ENCODE results near the gene SGCA.

Gene SGCA

DNA sequence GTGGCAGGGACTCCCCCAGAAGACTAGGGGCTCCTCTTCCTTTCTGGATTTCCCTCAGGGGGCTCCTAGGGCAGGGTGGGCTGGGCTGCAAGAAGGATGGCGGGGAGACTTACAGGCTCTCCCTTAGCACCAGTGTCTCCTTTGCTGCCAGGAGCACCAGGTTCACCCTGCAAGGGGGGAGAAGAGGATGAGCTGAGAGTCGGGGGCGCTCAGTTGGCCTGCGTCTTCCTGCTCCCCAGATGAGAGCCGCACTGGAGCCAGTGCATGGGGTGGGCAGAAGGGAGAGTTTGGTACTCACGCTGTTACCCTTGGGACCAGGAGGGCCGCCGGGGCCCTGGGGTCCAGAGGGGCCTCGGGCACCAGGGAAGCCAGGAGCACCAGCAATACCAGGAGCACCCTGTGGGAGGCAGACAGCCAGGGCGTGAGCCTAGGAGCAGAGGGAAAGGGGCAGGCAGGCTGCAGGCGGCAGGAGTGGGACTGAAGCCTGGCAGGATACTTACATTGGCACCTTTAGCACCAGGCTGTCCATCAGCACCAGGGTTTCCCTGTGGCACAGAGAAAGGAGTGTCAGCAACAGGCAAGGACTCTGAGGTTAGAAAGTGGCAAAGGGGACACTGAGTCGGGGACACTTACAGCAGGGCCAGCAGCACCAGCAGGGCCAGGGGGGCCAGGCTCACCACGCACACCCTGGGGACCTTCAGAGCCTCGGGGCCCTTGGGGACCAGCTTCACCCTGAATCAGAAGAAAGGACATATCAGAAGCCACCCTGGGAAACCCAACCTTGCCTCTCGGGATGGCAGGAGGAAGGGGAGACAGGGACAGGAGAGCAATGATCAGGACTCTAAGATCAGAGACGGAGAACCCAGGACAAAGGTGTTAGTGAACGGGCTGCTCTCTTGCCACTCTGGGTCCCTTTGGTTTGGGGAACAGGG lies 29.4 kb downstream of the SGCA start:
- no peak for DNase-seq (ENCODE audit: low read depth)

DNA sequence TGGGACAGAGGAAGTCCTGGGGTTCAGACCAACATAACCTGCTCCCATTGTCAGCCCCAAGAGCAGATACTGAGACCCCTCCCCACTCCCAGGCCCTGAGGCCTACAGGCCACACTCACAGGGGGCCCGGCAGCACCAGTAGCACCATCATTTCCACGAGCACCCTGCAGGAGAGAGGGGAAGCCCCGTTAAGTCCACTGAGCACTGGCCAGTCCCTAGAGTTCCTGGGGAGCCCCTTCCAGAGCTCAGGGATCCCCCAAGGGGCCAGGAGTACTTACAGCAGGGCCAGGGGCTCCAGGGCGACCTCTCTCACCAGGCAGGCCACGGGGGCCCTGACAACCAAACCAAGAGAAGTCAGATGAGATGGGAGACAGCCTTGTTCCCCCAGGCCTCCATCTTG lies 30.2 kb downstream of the SGCA start:
- no peak for DNase-seq (ENCODE audit: low read depth)

- no peak for DNase-seq (ENCODE audit: low read depth)
These were observed 31.0 kb downstream of the SGCA start for GRCh38 chr17:50196826-50197225.

DNA sequence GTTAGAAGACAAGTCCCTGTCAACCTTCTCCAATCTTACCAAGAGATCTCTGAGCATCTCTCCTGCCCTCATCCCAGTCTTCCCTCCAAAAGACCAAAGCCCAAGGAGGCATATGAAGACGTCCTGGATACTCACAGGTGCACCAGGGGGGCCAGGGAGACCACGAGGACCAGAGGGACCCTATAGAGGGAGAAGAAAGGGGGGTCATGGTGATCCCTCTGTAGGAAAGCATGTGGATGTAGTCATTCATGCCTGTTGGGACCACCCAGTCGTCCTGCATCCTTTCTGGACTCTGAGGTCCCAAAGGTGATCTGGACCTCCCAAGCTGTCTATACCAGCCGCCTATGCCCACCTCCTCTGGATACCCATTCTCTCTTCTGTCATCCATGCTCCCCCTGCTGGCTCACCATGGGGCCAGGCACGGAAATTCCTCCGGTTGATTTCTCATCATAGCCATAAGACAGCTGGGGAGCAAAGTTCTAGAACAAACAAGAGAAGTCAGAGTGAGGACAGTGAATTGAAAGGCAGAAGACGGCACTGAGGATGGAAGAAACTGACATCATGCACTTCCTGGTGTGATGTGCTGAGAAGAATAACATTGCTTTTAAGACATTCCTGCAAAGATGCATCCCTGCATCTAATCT lies 32.3 kb downstream of the SGCA start:
- peak; percentile 31 for DNase-seq (ENCODE audit: low read depth)

- no peak for DNase-seq (ENCODE audit: low read depth)
These were observed 33.5 kb downstream of the SGCA start for GRCh38 chr17:50199211-50199802.

GRCh38 chr17:50199803-50200456 lies 34.1 kb downstream of the SGCA start:
- DNase-seq (ENCODE audit: low read depth) = peak; percentile 21

DNA sequence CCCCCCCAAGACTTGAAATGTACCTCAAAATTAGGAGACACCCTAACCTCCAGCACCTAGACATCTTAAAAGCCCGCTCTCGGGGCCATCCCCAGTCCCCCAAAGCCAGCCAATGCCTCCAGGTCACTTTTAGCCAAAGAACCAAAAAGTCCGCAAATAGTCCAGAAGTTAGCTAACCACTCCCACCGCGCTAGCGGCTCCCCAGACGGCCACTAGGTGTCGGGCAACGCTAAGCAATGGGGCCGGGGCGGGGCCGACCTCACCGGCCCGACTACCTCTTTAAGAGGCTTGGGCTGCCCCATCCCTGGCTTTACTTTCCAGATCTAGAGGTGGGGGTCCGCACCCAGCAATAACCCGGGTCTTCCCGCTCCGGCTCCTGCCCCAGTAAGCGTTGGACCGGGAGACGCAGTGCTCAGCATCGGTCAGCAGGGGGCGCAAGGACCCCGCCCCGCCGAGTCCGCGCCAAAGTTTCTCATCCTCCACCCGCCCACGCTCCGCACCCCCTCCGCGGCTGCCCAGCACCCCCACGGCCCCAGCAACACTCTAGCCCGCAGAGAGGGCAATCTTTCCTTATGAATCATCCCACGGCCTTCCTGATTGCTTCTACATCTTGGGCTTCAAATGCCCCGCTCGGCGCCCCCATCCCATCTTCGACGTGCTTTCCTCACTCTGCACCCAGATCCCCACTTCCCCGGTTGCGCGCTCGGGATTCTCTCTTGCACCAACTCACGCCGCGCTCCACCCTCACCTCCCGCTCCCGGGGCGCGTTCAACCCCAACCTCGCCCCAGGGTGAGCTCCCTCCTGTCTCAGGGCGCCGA lies 34.9 kb downstream of the SGCA start:
- DNase-seq (ENCODE audit: low read depth) = peak; percentile 61

- DNase-seq (ENCODE audit: low read depth) = no peak
These were observed 35.6 kb downstream of the SGCA start, which contains the start of gene COL1A1 for GRCh38 chr17:50201276-50201854. COL1A1 (minus strand) TSS chr17:50201631; CDS start chr17:50201513, 118 bp downstream.

GRCh38 chr17:50203086-50203485 lies 37.3 kb downstream of the SGCA start:
- no peak for DNase-seq (ENCODE audit: low read depth)

- no peak for DNase-seq (ENCODE audit: low read depth)
These were observed 38.0 kb downstream of the SGCA start for GRCh38 chr17:50203604-50204345.

- no peak for DNase-seq (ENCODE audit: low read depth)
These were observed 38.6 kb downstream of the SGCA start for GRCh38 chr17:50204431-50204830.

- DNase-seq (ENCODE audit: low read depth) = no peak
These were observed 39.5 kb downstream of the SGCA start for GRCh38 chr17:50205111-50205962.

DNA sequence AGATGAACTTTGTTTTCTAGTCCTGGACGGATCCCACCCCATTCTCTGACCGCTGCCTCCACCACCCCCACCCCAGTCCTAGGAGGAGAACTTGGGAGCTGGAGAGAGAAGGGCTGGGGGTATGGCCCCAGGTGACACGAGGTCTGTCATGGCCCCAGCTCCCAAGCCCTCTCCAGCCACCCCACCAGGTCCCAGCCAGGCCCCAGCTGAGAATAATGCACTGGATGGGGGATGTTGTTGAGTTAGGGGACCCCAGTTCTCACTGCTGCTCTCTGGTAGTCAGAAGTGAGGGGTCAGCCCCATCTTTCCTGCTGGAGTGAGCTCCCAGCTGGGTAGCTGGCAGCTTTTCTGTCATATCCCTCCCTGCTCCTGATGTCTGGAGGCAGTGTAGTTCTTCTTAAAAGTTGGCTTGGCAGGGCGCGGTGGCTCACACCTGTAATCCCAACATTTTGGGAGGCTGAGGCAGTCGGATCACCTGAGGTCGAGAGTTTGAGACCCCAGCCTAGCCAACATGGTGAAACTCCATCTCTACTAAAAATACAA lies 40.2 kb downstream of the SGCA start:
- no peak for DNase-seq (ENCODE audit: low read depth)

- no peak for DNase-seq (ENCODE audit: low read depth)
These were observed 40.9 kb downstream of the SGCA start for GRCh38 chr17:50206604-50207293.

DNA sequence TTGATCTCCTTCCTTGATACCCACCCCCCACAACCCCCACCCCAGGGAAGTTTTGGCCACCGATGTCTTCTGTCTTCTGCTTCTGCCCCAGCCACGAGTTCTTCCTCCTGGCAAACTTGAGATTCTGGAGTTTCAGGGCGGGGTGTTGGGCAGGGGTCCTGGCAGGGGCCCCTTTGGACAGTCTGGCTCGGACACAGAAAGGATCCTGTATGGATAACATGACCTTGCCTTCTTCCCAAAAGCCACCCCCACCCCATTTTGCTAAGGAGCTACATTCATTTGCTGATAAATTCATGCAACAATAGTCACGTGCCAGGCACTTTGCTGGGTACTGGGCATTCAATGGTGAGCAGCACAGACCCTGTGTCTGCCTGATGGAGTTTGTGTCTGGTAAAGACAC lies 41.5 kb downstream of the SGCA start:
- no peak for DNase-seq (ENCODE audit: low read depth)

DNA sequence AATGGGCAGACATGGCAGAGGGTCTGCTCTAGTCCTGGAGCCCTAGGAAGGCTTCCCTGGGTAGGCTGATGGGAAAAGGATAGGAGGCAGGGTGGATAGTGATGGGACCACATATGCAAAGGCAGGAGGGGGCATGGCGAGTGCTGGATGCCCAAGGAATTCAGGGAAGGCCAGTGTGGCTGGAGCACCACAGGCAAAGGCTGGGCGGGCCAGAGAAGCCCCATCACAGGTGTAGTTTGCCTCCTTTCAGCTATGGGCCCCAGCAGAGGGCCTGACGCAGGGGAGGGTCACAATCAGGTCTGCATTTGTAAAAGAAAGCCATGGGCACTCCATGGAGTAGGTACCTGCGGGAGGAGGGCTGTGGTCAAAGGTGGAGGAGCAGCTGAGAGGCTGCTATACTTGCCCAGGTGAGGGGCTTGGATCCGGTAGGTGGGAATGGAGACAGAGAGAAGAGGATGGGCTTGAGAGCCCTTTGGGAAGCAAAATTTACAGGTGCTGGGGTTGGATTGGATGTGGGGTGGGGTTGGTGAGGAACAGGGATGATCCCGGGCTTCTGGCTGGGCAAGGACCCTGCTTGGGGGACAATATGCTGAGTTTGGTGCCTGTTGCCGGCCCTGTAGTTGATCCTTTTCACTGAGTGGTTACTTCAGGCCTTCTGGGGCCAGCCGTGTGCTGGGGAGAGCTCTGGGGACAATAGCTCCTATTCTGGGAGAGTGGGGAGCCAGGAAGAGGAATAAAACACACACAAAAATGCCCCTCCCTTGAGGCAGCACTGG lies 42.2 kb downstream of the SGCA start:
- no peak for DNase-seq (ENCODE audit: low read depth)

DNA sequence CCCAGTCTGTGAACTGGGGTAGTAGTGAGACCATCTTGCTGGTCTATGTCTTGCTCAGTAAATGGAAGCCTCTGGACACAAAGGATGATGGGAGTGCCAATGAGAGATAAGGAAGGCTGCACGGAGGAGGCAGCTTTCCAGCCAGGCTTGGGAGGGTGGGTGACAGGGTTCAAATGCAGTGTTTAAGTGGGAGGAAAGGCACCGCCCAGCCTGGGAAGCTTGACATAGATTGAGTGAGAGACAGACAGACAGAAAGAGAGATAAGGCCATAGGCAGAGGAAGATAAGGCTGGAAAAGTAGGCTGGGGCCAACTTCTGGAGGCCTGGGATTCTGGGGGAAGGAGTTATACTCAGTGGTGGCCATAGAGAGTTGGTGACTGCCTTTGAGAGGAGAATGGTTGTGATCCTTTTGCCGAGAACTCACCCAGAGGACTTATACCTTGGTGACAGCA lies 42.8 kb downstream of the SGCA start:
- DNase-seq (ENCODE audit: low read depth) = no peak

DNA sequence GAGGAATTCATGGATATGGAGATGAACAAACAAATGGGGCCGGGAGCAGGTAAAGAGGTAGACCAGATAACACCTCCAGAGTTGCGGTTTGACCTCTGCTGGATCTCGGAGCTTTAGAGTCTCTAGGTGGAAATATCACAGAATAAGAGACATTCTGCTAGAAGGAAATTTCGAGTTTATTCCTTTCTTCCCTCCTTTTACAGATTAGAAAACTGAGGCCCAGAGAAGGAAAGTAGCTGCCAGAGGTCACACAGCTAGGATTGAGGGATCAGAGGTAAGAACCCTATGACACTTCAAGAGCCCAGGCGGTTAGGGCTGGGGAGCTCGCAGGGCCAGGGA lies 43.3 kb downstream of the SGCA start:
- no peak for DNase-seq (ENCODE audit: low read depth)

Data from stimulated activated CD8-positive, alpha-beta memory T cell treated with anti-CD3 and anti-CD28 coated beads, Interleukin-7, amount 100 ng/mL, for 24 hours (primary cell).